HG02623 (cell line): ENCODE results near the gene MOB3C.
"Not testable (repeated sequence)": the region's sequence is repeated elsewhere in the genome, so short reads cannot be mapped to it uniquely, and the experiment has no call there.

Experiments used
- ATAC-seq: cut with Tn5 transposase; IDR thresholded peaks from one replicate; pipeline ENCODE4 v1.9.1; 2021; ENCODE audit warnings: moderate library complexity; ENCODE audit not compliant: unreplicated experiment

Gene MOB3C

DNA sequence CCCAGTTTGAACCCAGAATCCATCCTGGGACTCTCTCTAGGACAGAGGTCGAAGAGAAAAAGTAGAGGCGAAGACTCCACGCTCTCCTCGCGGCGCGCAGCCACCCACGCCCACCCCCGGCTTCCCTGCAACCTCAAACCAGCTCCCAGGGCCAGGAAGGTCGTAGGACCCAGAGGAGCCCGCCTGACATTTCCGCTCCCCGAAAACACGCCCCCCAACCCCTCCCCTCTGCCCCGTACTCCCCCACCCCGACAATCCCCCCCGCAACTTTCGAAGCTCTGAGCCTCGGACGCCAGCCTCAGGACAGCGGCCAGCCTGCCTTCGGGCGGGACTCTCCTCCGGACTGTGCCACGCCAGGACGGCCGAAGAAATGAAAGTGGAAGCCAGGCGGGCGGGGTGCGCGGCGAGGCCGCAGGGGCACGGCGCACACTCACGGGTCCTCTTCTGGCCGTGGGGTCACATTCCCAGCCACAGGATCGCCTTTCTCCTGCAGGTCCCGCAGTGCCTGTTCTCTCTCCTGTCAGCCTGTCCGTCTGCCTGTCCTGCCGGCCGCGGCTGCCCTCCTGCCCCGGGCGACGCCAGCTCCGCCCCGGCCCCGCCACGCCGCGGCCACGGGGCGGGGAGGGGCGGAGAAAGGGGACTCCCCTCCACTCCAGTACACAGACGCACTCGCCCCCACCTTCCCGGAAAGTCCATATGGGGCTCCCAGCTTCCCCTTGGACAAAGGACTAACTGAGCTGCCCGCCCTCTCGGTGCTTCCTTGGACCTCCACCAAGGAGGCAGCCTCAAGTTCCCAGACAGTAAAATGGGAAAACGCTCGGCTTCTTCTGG is at the start of gene MOB3C:
MOB3C (minus strand) TSS at position 535 of the 831 bp plus-strand sequence. CDS start 3,490 bp downstream, outside the sequence.
- ATAC-seq = peak; percentile 65

DNA sequence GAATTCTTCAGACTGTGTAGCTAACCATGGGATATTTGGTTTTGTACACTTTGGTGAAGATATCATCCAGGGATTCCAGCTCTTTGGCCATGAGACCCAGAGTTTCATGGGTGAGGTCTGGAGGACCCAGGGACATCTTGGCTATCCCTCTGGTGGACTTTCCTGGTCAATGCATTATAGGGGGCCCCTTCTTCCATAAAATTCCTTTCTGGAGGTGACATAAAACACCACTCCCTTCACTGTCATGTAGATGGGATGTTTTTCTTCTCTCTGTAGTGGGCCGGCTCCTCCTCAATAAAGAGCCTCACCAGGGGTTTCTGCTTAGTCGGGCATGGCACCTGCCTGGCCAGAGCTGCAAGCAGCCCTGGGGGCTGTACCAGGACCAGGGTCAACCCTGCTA is 49.4 kb upstream of the MOB3C start:
- no peak for ATAC-seq

DNA sequence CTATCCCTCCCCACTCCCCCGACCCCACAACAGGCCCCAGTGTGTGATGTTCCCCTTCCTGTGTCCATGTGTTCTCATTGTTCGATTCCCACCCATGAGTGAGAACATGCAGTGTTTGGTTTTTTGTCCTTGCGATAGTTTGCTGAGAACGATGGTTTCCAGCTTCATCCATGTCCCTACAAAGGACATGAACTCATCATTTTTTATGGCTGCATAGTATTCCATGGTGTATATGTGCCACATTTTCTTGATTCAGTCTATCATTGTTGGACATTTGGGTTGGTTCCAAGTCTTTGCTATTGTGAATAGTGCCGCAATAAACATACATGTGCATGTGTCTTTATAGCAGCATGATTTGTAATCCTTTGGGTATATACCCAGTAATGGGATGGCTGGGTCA is 46.3 kb upstream of the MOB3C start:
- ATAC-seq = not testable (repeated sequence)

DNA sequence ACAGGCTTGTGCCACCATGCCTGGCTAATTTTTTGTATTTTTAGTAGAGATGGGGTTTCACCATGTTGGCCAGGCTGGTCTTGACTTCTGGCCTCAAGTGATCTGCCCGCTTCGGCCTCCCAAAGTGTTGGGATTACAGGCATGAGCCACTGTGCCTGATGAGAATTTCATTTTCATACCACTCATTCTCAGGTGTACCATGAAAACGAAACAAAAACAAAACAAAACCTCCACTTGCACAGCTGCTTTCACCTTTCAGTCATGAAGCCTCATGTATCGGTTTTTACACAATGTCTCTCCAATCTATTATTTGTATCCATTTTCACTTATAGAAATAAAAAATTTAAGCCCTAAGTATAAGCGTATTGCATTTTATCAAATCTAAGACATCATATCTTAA is 43.5 kb upstream of the MOB3C start:
- ATAC-seq = not testable (repeated sequence)

DNA sequence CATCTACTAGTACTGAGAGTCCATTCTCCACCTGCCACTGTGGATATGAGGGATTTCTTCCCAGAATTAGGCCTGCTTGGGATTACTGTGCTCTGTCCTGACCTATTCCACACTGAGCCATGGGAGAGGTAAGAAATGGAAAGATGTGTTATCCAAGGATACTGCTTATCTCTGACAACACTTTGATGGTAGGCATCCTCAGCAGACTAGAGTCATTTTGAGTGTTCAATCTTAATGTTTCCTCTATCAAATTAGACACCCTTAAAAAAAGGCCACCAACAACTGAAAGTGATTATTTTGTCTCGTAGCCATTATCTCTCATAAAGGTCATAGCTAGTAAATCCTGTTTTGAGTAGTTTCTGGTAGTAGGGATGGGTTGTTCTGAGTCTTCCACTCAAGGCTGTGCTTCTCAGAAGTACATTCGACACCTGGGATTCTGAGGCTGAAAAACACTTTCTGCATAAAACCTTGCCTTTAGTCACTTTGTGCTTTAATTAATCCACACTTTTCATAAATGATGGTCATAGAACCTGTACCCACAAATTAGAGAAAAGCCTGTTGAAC is 42.8 kb upstream of the MOB3C start:
- ATAC-seq = no peak

DNA sequence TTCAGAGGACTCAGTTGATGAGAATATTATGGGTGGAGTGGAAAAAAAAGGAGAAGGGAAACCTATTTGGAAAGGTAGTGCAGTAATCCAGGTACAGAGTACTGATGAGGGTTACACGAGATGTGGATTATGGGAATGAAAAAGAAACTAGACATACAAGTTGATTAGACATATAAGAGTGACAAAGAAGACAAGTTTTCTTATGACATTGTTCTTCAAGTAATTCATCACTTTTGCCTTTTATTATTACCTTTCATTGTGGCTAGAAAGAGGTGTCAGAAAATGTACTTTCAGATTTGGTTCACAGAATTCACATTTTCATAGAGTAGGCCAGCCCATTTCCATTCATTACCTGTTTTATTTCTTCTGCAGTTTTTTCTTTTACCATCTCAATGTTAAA is 41.2 kb upstream of the MOB3C start:
- ATAC-seq = no peak

DNA sequence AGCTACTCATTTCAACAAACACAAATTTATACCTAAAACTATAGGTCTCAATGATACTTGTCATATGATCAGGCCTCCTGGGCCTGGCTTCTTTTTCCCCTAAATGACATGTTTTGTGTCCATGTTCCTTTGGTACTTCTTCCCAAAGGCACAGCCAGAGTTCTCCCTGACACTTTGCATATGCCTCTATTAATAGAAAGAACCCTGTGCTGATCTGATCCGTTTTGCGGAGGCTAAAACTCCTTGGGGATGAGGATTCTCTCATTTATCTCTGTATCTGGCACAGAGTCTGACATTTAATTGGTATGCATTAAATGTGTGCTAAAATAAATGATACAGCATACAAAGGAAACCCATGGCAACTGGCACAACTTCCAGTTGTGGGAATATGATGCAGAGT is 40.0 kb upstream of the MOB3C start:
- ATAC-seq = no peak

DNA sequence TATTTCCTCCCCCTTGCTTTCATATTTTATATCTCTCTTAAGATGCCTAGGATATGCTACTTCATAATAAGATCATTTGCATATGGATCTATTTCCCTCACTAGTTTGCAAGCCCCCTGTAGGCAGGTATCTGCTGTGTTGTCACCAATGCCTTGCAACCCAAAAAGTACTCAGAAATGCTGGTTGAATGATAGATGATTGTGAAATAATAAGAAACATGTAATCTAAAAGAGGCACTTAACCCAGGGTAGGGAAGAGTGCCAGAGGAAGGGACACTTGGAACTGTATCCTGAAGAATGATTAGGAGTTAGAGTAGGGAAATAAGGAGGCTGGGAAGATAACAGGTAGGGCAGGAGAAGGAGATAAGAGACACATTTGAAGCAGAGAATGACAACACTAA is 39.2 kb upstream of the MOB3C start:
- ATAC-seq = no peak

DNA sequence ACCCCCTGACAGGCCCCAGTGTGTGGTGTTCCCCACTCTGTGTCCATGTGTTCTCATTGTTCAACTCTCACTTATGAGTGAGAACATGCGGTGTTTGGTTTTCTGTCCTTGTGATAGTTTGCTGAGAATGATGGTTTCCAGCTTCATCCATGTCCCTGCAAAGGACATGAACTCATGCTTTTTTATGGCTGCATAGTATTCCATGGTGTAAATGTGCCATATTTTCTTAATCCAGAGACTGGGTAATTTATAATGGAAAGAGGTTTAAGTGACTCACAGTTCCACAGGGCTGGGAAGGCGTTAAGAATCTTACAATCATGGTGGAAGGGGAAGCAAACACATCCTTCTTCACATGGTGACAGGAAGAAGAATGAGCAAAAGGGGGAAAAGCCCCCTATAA is 38.1 kb upstream of the MOB3C start:
- ATAC-seq = not testable (repeated sequence)

DNA sequence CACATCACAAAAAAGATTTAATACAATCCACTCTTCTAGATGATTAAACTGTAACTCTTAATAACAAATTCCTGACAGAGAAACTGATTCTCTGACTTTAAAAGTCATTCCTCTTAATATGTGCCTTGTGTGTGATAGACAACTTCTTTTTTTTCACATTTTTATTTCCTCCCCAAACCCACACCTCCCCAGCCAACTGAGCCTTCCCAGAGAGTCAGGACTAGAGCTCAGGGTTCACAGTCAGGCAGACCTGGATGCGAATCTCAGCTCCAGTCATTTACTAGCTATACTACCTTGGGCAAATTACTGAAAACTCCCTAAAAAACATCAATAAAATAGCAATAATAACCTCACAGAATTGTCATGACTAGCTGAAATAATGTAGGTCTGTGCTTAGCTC is 37.4 kb upstream of the MOB3C start:
- no peak for ATAC-seq

DNA sequence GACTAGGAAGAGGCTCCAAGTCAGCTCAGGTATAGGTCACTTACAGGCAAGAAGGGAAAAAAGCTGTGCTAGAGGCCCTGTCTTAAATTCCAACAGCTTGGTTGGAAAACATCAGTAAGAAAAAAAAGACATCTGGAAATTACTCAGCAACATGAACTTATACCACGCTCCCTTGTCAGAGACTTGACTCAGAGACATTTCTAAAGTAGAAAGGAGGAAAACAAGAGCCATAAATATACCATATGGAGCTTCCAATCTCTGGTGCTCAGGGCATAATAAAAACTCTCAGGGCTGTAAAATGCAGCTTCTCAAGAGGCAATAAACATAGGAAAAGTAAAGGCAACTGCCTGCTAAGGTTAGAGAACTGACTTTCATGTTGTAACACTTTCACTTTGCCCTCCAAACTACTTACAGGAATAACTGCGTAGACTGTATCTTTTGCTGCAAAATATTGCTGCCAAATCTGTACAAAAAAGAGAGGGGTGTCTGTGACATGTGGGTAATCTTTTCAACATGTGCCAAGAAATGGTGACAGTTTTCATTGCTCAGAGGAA is 36.9 kb upstream of the MOB3C start:
- ATAC-seq = no peak

DNA sequence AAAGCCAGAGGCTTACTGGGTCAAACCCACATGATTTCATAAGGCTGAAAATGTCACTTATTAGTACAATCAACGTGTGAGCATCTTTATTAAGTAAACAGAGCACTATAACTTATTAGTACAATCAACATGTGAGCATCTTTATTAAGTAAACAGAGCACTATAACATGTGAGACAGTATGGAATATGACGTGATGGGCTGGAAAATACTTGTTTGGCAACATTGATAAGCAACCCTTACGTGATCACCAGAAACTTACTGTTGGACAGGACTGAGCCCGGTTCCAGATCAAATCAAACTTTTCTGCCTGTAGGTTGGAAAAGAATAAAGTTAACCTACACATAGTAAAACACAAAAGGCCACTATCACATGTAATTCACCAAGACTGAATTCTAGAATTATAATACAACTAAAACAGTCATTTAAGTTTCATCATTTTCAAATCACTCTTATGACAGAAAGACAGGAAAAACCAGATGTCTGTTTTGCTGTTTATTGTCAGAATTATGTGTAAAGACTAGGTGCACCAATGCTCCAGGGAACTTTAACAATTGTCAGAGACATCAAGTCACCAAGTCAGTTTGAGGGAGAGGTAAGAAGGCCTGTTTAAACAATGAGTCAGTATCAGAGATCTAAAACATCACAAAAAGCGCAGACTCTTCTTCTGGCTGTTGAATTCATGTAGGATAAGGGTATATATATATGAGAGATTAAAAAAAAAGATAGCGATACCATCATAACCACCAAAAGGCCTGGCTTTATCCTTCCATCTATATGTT is 35.9 kb upstream of the MOB3C start:
- ATAC-seq = no peak

DNA sequence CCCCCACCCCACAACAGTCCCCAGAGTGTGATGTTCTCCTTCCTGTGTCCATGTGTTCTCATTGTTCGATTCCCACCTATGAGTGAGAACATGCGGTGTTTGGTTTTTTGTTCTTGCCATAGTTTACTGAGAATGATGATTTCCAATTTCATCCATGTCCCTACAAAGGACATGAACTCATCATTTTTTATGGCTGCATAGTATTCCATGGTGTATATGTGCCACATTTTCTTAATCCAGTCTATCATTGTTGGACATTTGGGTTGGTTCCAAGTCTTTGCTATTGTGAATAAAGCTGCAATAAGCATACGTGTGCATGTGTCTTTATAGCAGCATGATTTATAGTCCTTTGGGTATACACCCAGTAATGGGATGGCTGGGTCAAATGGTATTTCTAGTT is 34.5 kb upstream of the MOB3C start:
- not testable (repeated sequence) for ATAC-seq

DNA sequence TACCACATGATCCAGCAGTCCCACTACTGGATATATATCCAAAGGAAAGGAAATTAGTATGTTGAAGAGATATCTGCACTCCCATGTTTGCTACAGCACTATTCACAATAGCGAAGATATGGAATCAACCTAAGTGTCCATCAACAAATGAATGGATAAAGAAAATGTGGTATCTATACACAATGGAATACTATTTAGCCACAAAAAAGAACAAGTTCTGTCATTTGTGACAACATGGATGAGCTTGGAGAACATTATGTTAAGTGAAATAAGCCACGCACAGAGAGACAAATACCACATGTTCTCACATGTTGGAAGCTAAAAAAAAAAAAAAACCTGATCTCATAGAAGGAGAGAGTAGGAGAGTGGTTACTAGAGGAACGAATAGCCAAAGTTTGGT is 33.9 kb upstream of the MOB3C start:
- ATAC-seq = no peak

DNA sequence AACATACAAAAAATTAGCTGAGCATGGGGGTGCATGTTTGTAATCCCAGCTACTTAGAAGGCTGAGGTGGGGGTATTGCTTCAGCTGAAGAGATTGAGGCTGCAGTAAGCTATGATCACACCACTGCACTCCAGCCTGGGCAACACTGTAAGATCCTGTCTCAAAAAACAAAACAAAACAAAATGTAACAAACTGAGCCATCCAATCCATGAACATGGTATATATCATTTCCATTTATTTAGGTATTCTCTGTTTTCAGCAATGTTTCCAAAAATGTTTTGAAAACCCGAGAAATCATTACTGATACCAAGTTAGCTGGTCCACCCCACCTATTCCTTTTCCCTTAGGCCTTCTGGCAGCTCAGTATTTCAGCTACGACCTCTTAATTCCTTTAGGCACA is 33.2 kb upstream of the MOB3C start:
- no peak for ATAC-seq

DNA sequence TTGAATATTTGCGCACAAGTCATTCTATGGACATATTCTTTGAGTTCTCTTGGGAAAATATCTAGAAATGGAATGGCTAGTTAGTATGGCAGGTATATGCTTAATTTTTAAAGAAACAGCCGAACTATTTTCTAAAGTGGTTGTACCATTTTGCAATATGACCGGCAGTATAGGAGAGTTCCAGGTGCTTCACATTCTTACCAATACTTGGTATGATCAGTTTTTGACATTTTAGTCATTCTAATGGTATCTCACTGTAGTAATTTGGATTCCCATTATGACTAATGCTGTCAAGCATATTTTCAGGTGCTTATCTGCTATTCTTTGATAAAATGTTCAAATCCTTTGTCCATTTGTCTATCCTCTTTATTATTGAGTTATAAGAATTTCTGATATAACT is 31.0 kb upstream of the MOB3C start:
- no peak for ATAC-seq

DNA sequence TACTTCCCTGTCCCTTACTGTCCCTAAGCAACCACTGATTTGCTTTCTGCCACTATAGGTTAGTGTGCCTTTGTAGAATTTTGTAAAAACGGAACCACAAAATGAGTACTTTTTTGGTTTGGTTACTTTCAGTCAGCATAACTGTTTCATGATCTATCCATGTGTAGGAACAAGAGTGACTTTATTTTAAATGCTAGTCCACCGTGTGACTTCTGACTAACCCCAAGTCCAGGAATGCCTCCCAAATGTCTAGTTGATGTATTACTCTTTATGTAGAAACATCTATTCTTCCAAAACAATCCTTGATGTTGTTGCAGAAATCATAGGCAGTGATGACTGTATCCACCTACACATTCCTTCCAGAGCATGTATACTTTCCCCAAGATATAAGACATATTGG is 30.2 kb upstream of the MOB3C start:
- no peak for ATAC-seq

DNA sequence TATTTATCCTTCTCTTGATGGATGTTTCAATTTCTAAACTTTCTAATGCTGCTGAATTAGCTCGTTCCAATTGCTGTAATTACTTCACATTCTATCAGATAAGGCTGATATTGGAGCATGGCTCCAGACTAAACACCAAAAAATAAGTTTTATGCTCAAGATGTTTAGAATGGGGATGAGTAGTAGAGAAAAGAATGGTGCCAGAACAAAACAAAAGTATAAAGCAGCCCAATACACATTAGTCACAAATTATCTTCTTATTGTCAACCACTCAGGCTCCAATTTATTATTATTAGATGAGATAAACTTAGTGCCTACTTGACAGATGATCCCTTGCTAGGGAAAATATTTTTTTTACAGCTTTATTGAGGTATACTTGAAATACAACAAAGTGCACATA is 29.7 kb upstream of the MOB3C start:
- no peak for ATAC-seq

DNA sequence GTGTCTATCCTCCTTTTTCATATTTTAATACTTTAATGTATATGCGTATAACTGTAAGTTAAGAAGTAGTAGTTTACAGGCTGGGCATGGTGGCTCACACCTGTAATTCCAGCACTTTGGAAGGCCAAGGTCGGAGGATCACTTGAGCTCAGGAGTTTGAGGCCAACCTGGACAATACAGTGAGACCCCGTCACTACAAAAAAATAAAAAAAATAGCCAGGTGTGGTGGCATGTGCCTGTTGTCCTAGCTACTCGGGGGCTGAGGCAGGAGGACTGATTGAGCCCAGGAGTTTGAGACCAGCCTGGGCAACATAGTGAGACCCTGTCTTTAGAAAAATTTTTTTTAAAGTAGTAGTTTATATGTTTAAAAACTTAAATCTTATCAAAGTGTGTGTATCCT is 29.2 kb upstream of the MOB3C start:
- no peak for ATAC-seq

DNA sequence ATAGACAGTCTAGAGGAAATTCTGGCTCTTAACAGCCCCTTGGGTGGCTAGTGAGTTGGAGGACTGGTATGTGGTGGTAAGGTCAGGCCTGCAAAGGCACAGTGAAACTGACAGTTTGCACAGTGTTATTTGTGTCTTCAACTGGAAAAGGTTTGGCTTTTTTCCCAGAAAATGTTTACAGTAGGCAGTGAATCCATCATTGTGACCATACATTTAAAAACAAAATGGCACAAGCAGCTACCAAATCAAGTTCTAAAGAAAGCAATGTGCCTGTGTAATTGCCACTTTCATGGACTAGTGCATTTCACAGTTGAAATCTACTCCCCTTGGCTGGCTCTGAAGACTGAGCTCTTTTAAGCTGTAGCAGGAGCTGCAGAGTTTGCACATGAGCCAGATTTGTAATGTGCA is 26.8 kb upstream of the MOB3C start:
- ATAC-seq = no peak

DNA sequence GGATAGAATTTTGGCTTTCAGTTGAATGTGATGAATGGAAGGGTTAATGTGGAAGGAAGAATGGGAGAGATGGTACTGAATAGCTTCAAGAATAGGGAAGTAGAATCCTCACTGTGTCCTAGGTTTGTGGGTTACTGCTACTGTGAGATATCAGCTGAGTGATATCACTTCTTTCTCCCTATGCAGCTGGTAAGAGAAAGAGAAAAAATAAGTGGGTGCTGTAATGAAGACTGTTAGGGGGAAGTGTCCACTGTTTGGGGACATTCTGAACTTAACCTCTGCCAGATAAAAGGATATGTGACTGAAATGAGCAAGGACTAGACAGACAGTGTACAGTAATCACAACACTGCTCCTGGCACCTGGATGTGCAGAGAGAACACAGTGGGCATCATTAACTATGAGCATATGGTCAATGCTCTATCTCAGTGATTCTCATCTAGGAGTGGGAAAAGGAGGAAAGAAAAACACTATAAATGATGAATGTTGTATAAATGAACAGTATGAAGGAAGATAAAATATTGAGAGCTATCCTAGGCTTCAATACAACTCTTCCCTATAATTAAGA is 25.6 kb upstream of the MOB3C start:
- ATAC-seq = no peak
